Mesenchymal stem cell (in vitro differentiated cells and primary cell): Measurements from ENCODE around the gene COL27A1.
"Not testable (repeated sequence)": the region's sequence is repeated elsewhere in the genome, so short reads cannot be mapped to it uniquely, and the experiment has no call there.

Experiments used
- DNase-seq: peaks from one replicate; pipeline ENCODE4 v3.0.0-alpha.2; 2013
- H2AFZ ChIP-seq: one replicate; pipeline ENCODE4 v1.6.1; 2013; ENCODE audit warnings: low read depth, mild to moderate bottlenecking, control low read depth, inconsistent platforms, low read length, moderate library complexity
- H2AK5ac ChIP-seq: 2 replicates; pipeline ENCODE4 v1.6.1; 2013; ENCODE audit warnings: low read length, moderate library complexity, mild to moderate bottlenecking, inconsistent platforms; ENCODE audit not compliant: severe bottlenecking
- H2BK120ac ChIP-seq: one replicate; pipeline ENCODE4 v1.6.1; 2013; ENCODE audit warnings: low read depth, mild to moderate bottlenecking, inconsistent platforms, low read length, moderate library complexity
- H2BK12ac ChIP-seq, 2 experiments: one replicate each; pipeline ENCODE4 v1.6.1; 2013; ENCODE audit warnings: inconsistent platforms in 2 of 2, low read length in 2 of 2, mild to moderate bottlenecking in 2 of 2, moderate library complexity in 2 of 2, control low read depth in 1 of 2
- H2BK15ac ChIP-seq: one replicate; pipeline ENCODE4 v1.6.1; 2013; ENCODE audit warnings: mild to moderate bottlenecking, low read depth, inconsistent platforms; ENCODE audit not compliant: poor library complexity, severe bottlenecking
- H2BK5ac ChIP-seq: 2 replicates; pipeline ENCODE4 v1.6.1; 2013; ENCODE audit warnings: low read depth, mild to moderate bottlenecking, low read length, control low read depth, inconsistent platforms; ENCODE audit not compliant: poor library complexity, severe bottlenecking
- H3K14ac ChIP-seq, 2 experiments: one replicate each; pipeline ENCODE4 v1.6.1; 2013; ENCODE audit warnings: inconsistent platforms in 2 of 2, low read length in 2 of 2, control low read depth in 1 of 2, mild to moderate bottlenecking in 1 of 2, moderate library complexity in 1 of 2
- H3K18ac ChIP-seq, 2 experiments: one replicate each; pipeline ENCODE4 v1.6.1; 2013; ENCODE audit warnings: inconsistent platforms in 2 of 2, low read length in 2 of 2, control low read depth in 1 of 2, low read depth in 1 of 2, mild to moderate bottlenecking in 1 of 2
- H3K23ac ChIP-seq, 2 experiments: one replicate each; pipeline ENCODE4 v1.6.1; 2013; ENCODE audit warnings: inconsistent platforms in 2 of 2, low read length in 2 of 2, mild to moderate bottlenecking in 2 of 2, moderate library complexity in 2 of 2, control low read depth in 1 of 2
- H3K27ac ChIP-seq: 2 replicates; pipeline ENCODE4 v1.5.1; 2013; ENCODE audit warnings: mild to moderate bottlenecking, moderate library complexity, low read length, control low read depth, inconsistent platforms; ENCODE audit not compliant: poor library complexity, severe bottlenecking
- H3K27me3 ChIP-seq, 2 experiments: 2 replicates each; pipeline versions ENCODE4 v1.6.1 to v1.7.0; 2013; ENCODE audit warnings: low read length in 2 of 2, mild to moderate bottlenecking in 2 of 2, moderate library complexity in 2 of 2, control low read depth in 1 of 2, inconsistent platforms in 1 of 2; ENCODE audit not compliant: control insufficient read depth in 1 of 2, insufficient read depth in 1 of 2
- H3K36me3 ChIP-seq, 2 experiments: 2 replicates each; pipeline versions ENCODE4 v1.6.1 to v1.7.0; 2013; ENCODE audit warnings: low read length in 2 of 2, control low read depth in 1 of 2, inconsistent platforms in 1 of 2, low read depth in 1 of 2, mild to moderate bottlenecking in 1 of 2; ENCODE audit not compliant: insufficient read depth in 2 of 2, control insufficient read depth in 1 of 2
- H3K4ac ChIP-seq, 2 experiments: one replicate each; pipeline ENCODE4 v1.6.1; 2013; ENCODE audit warnings: inconsistent platforms in 2 of 2, low read length in 2 of 2, mild to moderate bottlenecking in 2 of 2, moderate library complexity in 2 of 2, control low read depth in 1 of 2, low read depth in 1 of 2
- H3K4me1 ChIP-seq: 2 replicates; pipeline ENCODE4 v1.6.1; 2013; ENCODE audit warnings: low read depth, low read length, control low read depth; ENCODE audit not compliant: control insufficient read depth, insufficient read depth
- H3K4me2 ChIP-seq: 2 replicates; pipeline ENCODE4 v1.6.1; 2013; ENCODE audit warnings: low read length, mild to moderate bottlenecking, inconsistent platforms; ENCODE audit not compliant: poor library complexity, severe bottlenecking
- H3K4me3 ChIP-seq, 2 experiments: 2 replicates each; pipeline versions ENCODE4 v1.5.1 to v1.7.0; 2013; ENCODE audit warnings: low read length in 2 of 2, mild to moderate bottlenecking in 2 of 2, control low read depth in 1 of 2, low read depth in 1 of 2; ENCODE audit not compliant: insufficient read depth in 1 of 2
- H3K79me1 ChIP-seq: replicated peaks from 2 replicates; pipeline ENCODE4 v1.6.1; 2013; ENCODE audit warnings: mild to moderate bottlenecking, control low read depth, low read length, inconsistent platforms; ENCODE audit not compliant: poor library complexity, severe bottlenecking
- H3K9ac ChIP-seq: 2 replicates; pipeline ENCODE4 v1.7.0; 2013; ENCODE audit warnings: mild to moderate bottlenecking, low read length, moderate library complexity
- H3K9me3 ChIP-seq: 2 replicates; pipeline ENCODE4 v1.7.0; 2013; ENCODE audit warnings: mild to moderate bottlenecking, low read length; ENCODE audit not compliant: control insufficient read depth
- H4K8ac ChIP-seq: one replicate; pipeline ENCODE4 v1.6.1; 2013; ENCODE audit warnings: inconsistent platforms, mild to moderate bottlenecking, low read length, moderate library complexity
- H4K91ac ChIP-seq: one replicate; pipeline ENCODE4 v1.6.1; 2013; ENCODE audit warnings: mild to moderate bottlenecking, low read length, inconsistent platforms
- WGBS: methylation state at CpG from one replicate; pipeline ENCODE4 v1.1.7; 2013; ENCODE audit warnings: mixed read lengths; 5-methylcytosine and 5-hydroxymethylcytosine counted together

COL27A1 gene

GRCh38 chr9:114320710-114321109 lies 165.4 kb downstream of the COL27A1 start:
- H3K18ac ChIP-seq, H2BK5ac ChIP-seq, H3K27ac ChIP-seq, H2AFZ ChIP-seq, H2BK12ac ChIP-seq, H3K9me3 ChIP-seq, H3K4me2 ChIP-seq, H2BK120ac ChIP-seq, H2AK5ac ChIP-seq, H4K8ac ChIP-seq, H2BK15ac ChIP-seq, H3K23ac ChIP-seq, H3K4me3 ChIP-seq, H4K91ac ChIP-seq, H3K4ac ChIP-seq, H3K14ac ChIP-seq, H3K9ac ChIP-seq, H3K4me1 ChIP-seq, H3K27me3 ChIP-seq, H3K79me1 ChIP-seq, H3K36me3 ChIP-seq: not testable (repeated sequence)
- 50% methylated on average over 7 of the region's 7 CpGs for WGBS
- DNase-seq = peak; percentile 77

GRCh38 chr9:114321759-114322158 lies 166.4 kb downstream of the COL27A1 start:
- Histone ChIP-seq H2BK120ac (no peak overlapping the region), H3K4me1 (peaks cover 8% of the 10 kb centered on the region), H3K9me3 (no peaks in the 10 kb centered on the region), H2BK12ac (no peak overlapping the region), H3K14ac (no peak overlapping the region), H3K27ac (no peak overlapping the region), H3K36me3 (no peaks in the 10 kb centered on the region), H2BK5ac (no peak overlapping the region), H3K23ac (no peak overlapping the region), H3K79me1 (no peaks in the 10 kb centered on the region), H2BK15ac (no peak overlapping the region), H3K4ac (no peak overlapping the region), H2AFZ (no peak overlapping the region), H4K8ac (no peak overlapping the region), H3K9ac (no peak overlapping the region), H3K18ac (no peak overlapping the region), H3K4me2 (no peak overlapping the region), H3K27me3 (peaks cover 0 to 9% of the 10 kb centered on the region in 2 experiments), H2AK5ac (no peak overlapping the region), H3K4me3 (no peak overlapping the region), H4K91ac (no peak overlapping the region)
- 68% methylated on average over 7 of the region's 8 CpGs for WGBS
- DNase-seq = no peak

- not testable (repeated sequence) for H3K23ac ChIP-seq, H2BK5ac ChIP-seq, H2AK5ac ChIP-seq, H4K91ac ChIP-seq, H3K9ac ChIP-seq, H3K36me3 ChIP-seq, H3K27me3 ChIP-seq, DNase-seq, H2BK12ac ChIP-seq, H3K14ac ChIP-seq, H3K79me1 ChIP-seq, H4K8ac ChIP-seq, H3K27ac ChIP-seq, H3K9me3 ChIP-seq, H3K4ac ChIP-seq, H3K18ac ChIP-seq, H2AFZ ChIP-seq, H3K4me2 ChIP-seq, H2BK15ac ChIP-seq, H3K4me1 ChIP-seq, H2BK120ac ChIP-seq, H3K4me3 ChIP-seq
- WGBS = 93% methylated on average over 5 of the region's 12 CpGs
Measured at GRCh38 chr9:114322160-114322818, 167.0 kb downstream of the COL27A1 start.

- H3K9me3 ChIP-seq, H4K8ac ChIP-seq, H3K4me2 ChIP-seq, H2AFZ ChIP-seq, H4K91ac ChIP-seq, H3K4ac ChIP-seq, H2BK15ac ChIP-seq, H3K18ac ChIP-seq, H3K23ac ChIP-seq, H3K79me1 ChIP-seq, H3K14ac ChIP-seq, H3K4me1 ChIP-seq, H3K27ac ChIP-seq, H2BK5ac ChIP-seq, H2AK5ac ChIP-seq, H2BK120ac ChIP-seq, DNase-seq, H3K4me3 ChIP-seq, H3K36me3 ChIP-seq, H3K9ac ChIP-seq, H2BK12ac ChIP-seq: not testable (repeated sequence)
- peaks cover 0 to 13% of the 10 kb centered on the region in 2 experiments for H3K27me3 ChIP-seq
- 50% methylated on average over 2 of the region's 15 CpGs for WGBS
Measured at GRCh38 chr9:114322831-114323531, 167.6 kb downstream of the COL27A1 start, which contains the start of gene ORM1. Gene ORM1 (plus strand): TSS chr9:114323098. CDS start chr9:114323134, 36 bp downstream.
